IgD-negative memory B cell (primary cell): Measurements from ENCODE around the gene VILL. TPM values are rescaled to one million over a fixed set of nuclear protein-coding genes. Genes with fewer than 3 reads are reported as not detected.

Experiments
- H3K27ac Mint-ChIP-seq, 3 donors: one replicate each; pipeline ENCODE4 v1.8.0; 2020 to 2022; ENCODE audit warnings: mild to moderate bottlenecking in 3 of 3, mixed read lengths in 3 of 3, moderate library complexity in 1 of 3
- H3K27me3 Mint-ChIP-seq: one replicate; pipeline ENCODE4 v1.8.0; 2021; ENCODE audit warnings: mixed read lengths
- H3K36me3 Mint-ChIP-seq: one replicate; pipeline ENCODE4 v1.8.0; 2020; ENCODE audit warnings: mild to moderate bottlenecking, mixed read lengths
- H3K4me1 Mint-ChIP-seq, 3 donors: one replicate each; pipeline ENCODE4 v1.8.0; 2020 to 2022; ENCODE audit warnings: mixed read lengths in 3 of 3, mild to moderate bottlenecking in 1 of 3
- H3K4me3 Mint-ChIP-seq, 4 donors: one replicate each; pipeline ENCODE4 v1.8.0; 2020 to 2022; ENCODE audit warnings: mild to moderate bottlenecking in 4 of 4, mixed read lengths in 4 of 4, moderate library complexity in 3 of 4
- H3K9me3 Mint-ChIP-seq, 3 donors: one replicate each; pipeline ENCODE4 v1.8.0; 2020 to 2021; ENCODE audit warnings: mixed read lengths in 3 of 3, mild to moderate bottlenecking in 1 of 3
- polyA plus RNA-seq: library from polyadenylated mRNA; unstranded; fragments of 300-500 nt; fragmentation: Illumina TruSeq; gene quantifications from one replicate; pipeline ENCODE4 v1.2.3, GENCODE V29; 2021

The VILL gene
- polyA plus RNA-seq, 1 donor from 2014 or later = 14.9 TPM

- Mint-ChIP-seq H3K4me3 (no peak overlapping the region), H3K27ac (no peak overlapping the region), H3K27me3 (no peaks in the 10 kb centered on the region), H3K36me3 (no peaks in the 10 kb centered on the region), H3K9me3 (no peaks in the 10 kb centered on the region), H3K4me1 (peaks cover 0 to 13% (median 7%) of the 10 kb centered on the region in 3 donors)
Observed at GRCh38 chr3:38007754-38008090, 17.1 kb downstream of the VILL start.

GRCh38 chr3:38008191-38008701 is 17.7 kb downstream of the VILL start:
- Mint-ChIP-seq H3K4me3 (no peak overlapping the region), H3K27me3 (no peaks in the 10 kb centered on the region), H3K36me3 (no peaks in the 10 kb centered on the region), H3K27ac (no peak overlapping the region), H3K9me3 (no peaks in the 10 kb centered on the region), H3K4me1 (peaks cover 0 to 10% (median 7%) of the 10 kb centered on the region in 3 donors)

GRCh38 chr3:38008971-38009580 is 18.5 kb downstream of the VILL start:
- Mint-ChIP-seq H3K27me3 (no peaks in the 10 kb centered on the region), H3K4me1 (peaks cover 0 to 8% (median 7%) of the 10 kb centered on the region in 3 donors), H3K4me3 (no peak overlapping the region), H3K27ac (peak overlapping the region in 2 of 3 donors; percentile 43 to 67), H3K36me3 (no peaks in the 10 kb centered on the region), H3K9me3 (no peaks in the 10 kb centered on the region)

GRCh38 chr3:38009807-38010591 is 19.4 kb downstream of the VILL start:
- Mint-ChIP-seq H3K27me3 (no peaks in the 10 kb centered on the region), H3K4me1 (peaks cover 0 to 2% (median 0%) of the 10 kb centered on the region in 3 donors), H3K36me3 (peaks cover 2% of the 10 kb centered on the region), H3K9me3 (peaks cover 0 to under 1% (median 0%) of the 10 kb centered on the region in 3 donors), H3K27ac (no peak overlapping the region), H3K4me3 (peak overlapping the region in 1 of 4 donors; percentile 56)

GRCh38 chr3:38011111-38011510 is 20.5 kb downstream of the VILL start:
- H3K9me3 Mint-ChIP-seq = peaks cover 0 to 2% (median 0%) of the 10 kb centered on the region in 3 donors
- no peak overlapping the region for H3K4me3 Mint-ChIP-seq
- no peaks in the 10 kb centered on the region for H3K27me3 Mint-ChIP-seq
- peaks cover 9% of the 10 kb centered on the region for H3K36me3 Mint-ChIP-seq
- no peak overlapping the region for H3K27ac Mint-ChIP-seq
- peaks cover 0 to 2% (median 0%) of the 10 kb centered on the region in 3 donors for H3K4me1 Mint-ChIP-seq

GRCh38 chr3:38015485-38015884 is 24.9 kb downstream of the VILL start:
- Mint-ChIP-seq H3K36me3 (peaks cover 10% of the 10 kb centered on the region), H3K27ac (no peak overlapping the region), H3K4me1 (peaks cover 0 to 2% (median 0%) of the 10 kb centered on the region in 3 donors), H3K27me3 (no peaks in the 10 kb centered on the region), H3K4me3 (peak overlapping the region in 1 of 4 donors; percentile 31), H3K9me3 (peaks cover 0 to 2% (median 0%) of the 10 kb centered on the region in 3 donors)

GRCh38 chr3:38015984-38016383 is 25.4 kb downstream of the VILL start:
- peaks cover 0 to 2% (median 0%) of the 10 kb centered on the region in 3 donors for H3K9me3 Mint-ChIP-seq
- peaks cover 10% of the 10 kb centered on the region for H3K36me3 Mint-ChIP-seq
- peaks cover 0 to 1% (median 0%) of the 10 kb centered on the region in 3 donors for H3K4me1 Mint-ChIP-seq
- no peaks in the 10 kb centered on the region for H3K27me3 Mint-ChIP-seq
- no peak overlapping the region for H3K4me3 Mint-ChIP-seq
- H3K27ac Mint-ChIP-seq = no peak overlapping the region

- Mint-ChIP-seq H3K27ac (no peak overlapping the region), H3K9me3 (peaks cover 0 to 2% (median 0%) of the 10 kb centered on the region in 3 donors), H3K36me3 (peaks cover 10% of the 10 kb centered on the region), H3K4me3 (no peak overlapping the region), H3K4me1 (peaks cover 0 to 2% (median 0%) of the 10 kb centered on the region in 3 donors), H3K27me3 (no peaks in the 10 kb centered on the region)
Observed at GRCh38 chr3:38016410-38016809, 25.8 kb downstream of the VILL start.

- Mint-ChIP-seq H3K4me3 (no peak overlapping the region), H3K27ac (no peak overlapping the region), H3K27me3 (no peaks in the 10 kb centered on the region), H3K9me3 (peaks cover 0 to 2% (median 0%) of the 10 kb centered on the region in 3 donors), H3K4me1 (peaks cover 0 to 2% (median 0%) of the 10 kb centered on the region in 3 donors), H3K36me3 (peaks cover 10% of the 10 kb centered on the region)
Observed at GRCh38 chr3:38016847-38017444, 26.4 kb downstream of the VILL start.

- peaks cover 0 to 2% (median 0%) of the 10 kb centered on the region in 3 donors for H3K4me1 Mint-ChIP-seq
- H3K27me3 Mint-ChIP-seq = no peaks in the 10 kb centered on the region
- peaks cover 10% of the 10 kb centered on the region for H3K36me3 Mint-ChIP-seq
- H3K9me3 Mint-ChIP-seq = peaks cover 0 to 2% (median 0%) of the 10 kb centered on the region in 3 donors
- H3K27ac Mint-ChIP-seq = peak overlapping the region in 1 of 3 donors; percentile 35
- no peak overlapping the region for H3K4me3 Mint-ChIP-seq
Observed at GRCh38 chr3:38017445-38018295, 27.1 kb downstream of the VILL start.

- H3K9me3 Mint-ChIP-seq = peaks cover 0 to 2% (median 0%) of the 10 kb centered on the region in 3 donors
- H3K27ac Mint-ChIP-seq = peak overlapping the region in 1 of 3 donors; percentile 35
- H3K36me3 Mint-ChIP-seq = peaks cover 10% of the 10 kb centered on the region
- H3K27me3 Mint-ChIP-seq = no peaks in the 10 kb centered on the region
- H3K4me3 Mint-ChIP-seq = peak overlapping the region in 1 of 4 donors; percentile 68
- peaks cover under 1 to 6% (median 2%) of the 10 kb centered on the region in 3 donors for H3K4me1 Mint-ChIP-seq
Observed at GRCh38 chr3:38018296-38019266, 28.0 kb downstream of the VILL start.

- H3K27ac Mint-ChIP-seq = no peak overlapping the region
- peaks cover 2 to 11% (median 4%) of the 10 kb centered on the region in 3 donors for H3K4me1 Mint-ChIP-seq
- H3K27me3 Mint-ChIP-seq = no peaks in the 10 kb centered on the region
- H3K9me3 Mint-ChIP-seq = peaks cover 0 to 2% (median 0%) of the 10 kb centered on the region in 3 donors
- peaks cover 10% of the 10 kb centered on the region for H3K36me3 Mint-ChIP-seq
- H3K4me3 Mint-ChIP-seq = no peak overlapping the region
Observed at GRCh38 chr3:38019658-38020341, 29.2 kb downstream of the VILL start.

GRCh38 chr3:38020342-38020726 is 29.7 kb downstream of the VILL start:
- Mint-ChIP-seq H3K9me3 (no peaks in the 10 kb centered on the region), H3K27me3 (no peaks in the 10 kb centered on the region), H3K36me3 (peaks cover 5% of the 10 kb centered on the region), H3K27ac (peak overlapping the region in 1 of 3 donors; percentile 40), H3K4me1 (peaks cover 2 to 12% (median 4%) of the 10 kb centered on the region in 3 donors), H3K4me3 (no peak overlapping the region)
